ENCODE measurements around the gene PPP6R3.

The PPP6R3 gene

DNA sequence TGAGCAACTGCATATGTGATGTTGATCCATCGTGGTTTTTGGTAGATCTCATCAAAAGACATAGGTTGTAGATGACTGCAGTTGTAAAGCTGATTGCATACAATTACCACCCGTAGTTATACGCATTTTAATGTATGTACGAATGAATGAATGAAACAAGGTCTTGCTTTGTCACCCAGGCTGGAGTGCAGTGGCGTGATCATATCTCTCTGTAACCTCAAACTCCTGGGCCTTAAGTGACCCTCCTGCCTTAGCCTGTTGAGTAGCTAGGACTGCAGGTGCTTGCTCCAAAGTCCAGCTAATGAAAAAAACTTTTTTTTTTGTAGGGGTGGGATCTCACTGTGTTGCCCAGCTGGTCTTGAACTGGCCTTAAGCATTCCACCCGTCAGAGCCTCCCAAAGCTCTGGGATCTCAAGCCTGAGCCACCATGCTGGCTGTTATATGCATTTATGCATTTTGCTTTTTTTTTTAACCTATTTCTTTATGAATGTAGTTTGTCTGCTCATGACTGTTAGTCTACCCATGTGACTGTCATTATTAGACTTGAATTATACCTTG, 53.5 kb downstream of the PPP6R3 start:
- Histone ChIP-seq H3K4me3 (ENCODE audit: low read depth, low read length) (no peak overlapping the region), H3K27me3 (ENCODE audit: control insufficient read depth, insufficient read depth, low read length) (no peaks in the 10 kb centered on the region), H3K36me3 (ENCODE audit: control insufficient read depth, insufficient read depth, low read length) (peaks cover 19% of the 10 kb centered on the region), H3K9me3 (ENCODE audit: control insufficient read depth, insufficient read depth, low read length) (no peaks in the 10 kb centered on the region), H3K27ac (ENCODE audit: low read depth, low read length) (no peak overlapping the region), H3K9ac (ENCODE audit: low read depth, low read length) (no peak overlapping the region), H3K4me1 (ENCODE audit: control insufficient read depth, insufficient read depth, low read length) (peaks cover 5% of the 10 kb centered on the region)

DNA sequence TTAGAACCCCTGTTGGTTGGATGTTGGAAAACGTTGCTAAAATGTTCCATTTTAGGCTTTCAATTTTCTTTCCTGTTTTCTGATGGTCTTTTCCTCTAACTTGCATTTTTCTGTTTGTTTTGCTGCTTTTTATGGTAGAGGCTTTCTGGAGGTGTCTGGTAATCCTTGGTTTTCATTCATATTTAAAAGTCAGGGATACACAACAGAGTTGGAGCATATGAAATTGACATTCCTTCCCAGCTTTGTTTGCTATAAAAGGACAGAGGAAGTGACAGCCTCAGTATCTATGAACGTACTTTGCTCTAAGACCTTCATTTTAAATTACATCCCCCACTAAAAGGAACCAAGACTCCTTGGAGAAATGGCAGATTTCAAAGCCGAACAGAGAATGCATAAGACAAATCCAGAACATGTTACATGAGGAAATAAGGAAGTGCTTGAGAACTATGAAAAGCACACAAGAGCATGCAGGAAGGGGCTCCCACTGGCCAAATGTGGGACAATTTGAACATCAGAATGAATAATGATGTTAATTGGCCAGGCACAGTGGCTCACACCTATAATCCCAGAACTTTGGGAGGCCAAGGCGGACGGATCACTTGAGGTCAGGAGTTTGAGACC, 56.7 kb downstream of the PPP6R3 start:
- Histone ChIP-seq H3K36me3 (ENCODE audit: control insufficient read depth, insufficient read depth, low read length) (peaks cover 47% of the 10 kb centered on the region), H3K9ac (ENCODE audit: low read depth, low read length) (no peak overlapping the region), H3K27me3 (ENCODE audit: control insufficient read depth, insufficient read depth, low read length) (no peaks in the 10 kb centered on the region), H3K4me1 (ENCODE audit: control insufficient read depth, insufficient read depth, low read length) (0 out of 2 replicates have a peak, but pooled peaks cover 4% of the 10 kb centered on the region), H3K4me3 (ENCODE audit: low read depth, low read length) (no peak overlapping the region), H3K27ac (ENCODE audit: low read depth, low read length) (no peak overlapping the region), H3K9me3 (ENCODE audit: control insufficient read depth, insufficient read depth, low read length) (no peaks in the 10 kb centered on the region)

GRCh38 chr11:68518191-68518590, 57.6 kb downstream of the PPP6R3 start:
- peaks cover 52% of the 10 kb centered on the region for H3K36me3 ChIP-seq (ENCODE audit: control insufficient read depth, insufficient read depth, low read length)
- no peak overlapping the region for H3K4me3 ChIP-seq (ENCODE audit: low read depth, low read length)
- no peak overlapping the region for H3K9ac ChIP-seq (ENCODE audit: low read depth, low read length)
- H3K27ac ChIP-seq (ENCODE audit: low read depth, low read length) = no peak overlapping the region
- H3K27me3 ChIP-seq (ENCODE audit: control insufficient read depth, insufficient read depth, low read length) = no peaks in the 10 kb centered on the region
- 0 out of 2 replicates have a peak, but pooled peaks cover 4% of the 10 kb centered on the region for H3K4me1 ChIP-seq (ENCODE audit: control insufficient read depth, insufficient read depth, low read length)
- no peaks in the 10 kb centered on the region for H3K9me3 ChIP-seq (ENCODE audit: control insufficient read depth, insufficient read depth, low read length)

DNA sequence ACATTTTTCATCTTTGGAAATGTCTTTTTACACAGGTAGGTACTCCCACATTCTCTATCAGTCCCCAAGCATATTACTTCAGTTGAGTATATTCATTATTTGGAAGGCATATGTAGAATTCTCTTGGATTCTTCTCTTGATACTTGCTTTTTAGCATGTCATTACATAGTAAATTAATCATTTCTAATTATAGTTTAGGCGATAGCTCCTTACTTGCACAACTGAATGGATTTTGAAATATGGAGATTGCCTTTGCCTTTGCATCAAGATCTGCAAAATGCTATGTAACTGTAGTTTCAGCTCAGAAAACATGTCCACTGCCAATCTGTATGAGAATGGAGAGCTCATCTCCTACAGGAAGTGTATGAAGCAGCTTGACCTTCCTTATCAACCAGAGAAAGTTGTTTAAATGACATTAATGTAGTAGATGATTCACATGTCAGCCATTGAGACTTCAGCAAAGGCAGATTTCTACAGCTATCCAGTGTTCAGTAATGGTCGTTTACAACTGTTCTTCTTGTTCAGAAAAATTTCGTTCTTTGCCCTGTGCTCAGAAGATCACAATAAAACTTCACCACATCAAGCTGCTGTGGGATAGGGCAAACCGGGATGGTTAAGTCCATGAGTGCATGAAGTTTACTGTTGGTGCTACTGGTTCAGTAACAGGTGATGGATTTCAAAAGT, 61.6 kb downstream of the PPP6R3 start:
- H3K36me3 ChIP-seq (ENCODE audit: control insufficient read depth, insufficient read depth, low read length) = peaks cover 76% of the 10 kb centered on the region
- no peak overlapping the region for H3K4me3 ChIP-seq (ENCODE audit: low read depth, low read length)

DNA sequence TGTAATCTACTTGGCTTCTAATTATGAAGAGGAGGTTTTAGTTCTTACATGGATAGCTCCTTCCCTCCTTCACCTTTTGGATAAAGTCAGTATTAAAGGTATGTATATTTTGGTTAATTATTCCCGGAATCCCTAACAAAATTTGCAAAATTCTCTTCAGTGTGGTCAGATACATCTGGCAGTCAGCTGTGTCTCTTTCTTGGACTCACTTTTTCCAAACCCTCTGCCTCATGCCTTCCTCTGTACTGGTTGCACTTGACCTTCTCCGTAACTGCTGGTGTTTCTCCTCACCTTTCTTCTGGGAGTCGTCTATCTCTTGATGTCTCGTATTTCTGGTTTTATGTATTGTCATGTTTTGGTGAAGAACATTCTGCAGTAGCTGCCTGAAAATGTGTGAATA, 62.5 kb downstream of the PPP6R3 start:
- Histone ChIP-seq H3K4me1 (ENCODE audit: control insufficient read depth, insufficient read depth, low read length) (peaks cover 4% of the 10 kb centered on the region), H3K36me3 (ENCODE audit: control insufficient read depth, insufficient read depth, low read length) (peaks cover 85% of the 10 kb centered on the region), H3K4me3 (ENCODE audit: low read depth, low read length) (no peak overlapping the region), H3K9me3 (ENCODE audit: control insufficient read depth, insufficient read depth, low read length) (no peaks in the 10 kb centered on the region), H3K9ac (ENCODE audit: low read depth, low read length) (no peak overlapping the region), H3K27me3 (ENCODE audit: control insufficient read depth, insufficient read depth, low read length) (no peaks in the 10 kb centered on the region), H3K27ac (ENCODE audit: low read depth, low read length) (no peak overlapping the region)

More for the DNA sequence above, 61.6 kb downstream of the PPP6R3 start:
- no peak overlapping the region for H3K27ac ChIP-seq (ENCODE audit: low read depth, low read length)
- no peaks in the 10 kb centered on the region for H3K27me3 ChIP-seq (ENCODE audit: control insufficient read depth, insufficient read depth, low read length)
- no peaks in the 10 kb centered on the region for H3K9me3 ChIP-seq (ENCODE audit: control insufficient read depth, insufficient read depth, low read length)
- H3K4me1 ChIP-seq (ENCODE audit: control insufficient read depth, insufficient read depth, low read length) = peaks cover 4% of the 10 kb centered on the region
- H3K9ac ChIP-seq (ENCODE audit: low read depth, low read length) = no peak overlapping the region

GRCh38 chr11:68523743-68524142, 63.2 kb downstream of the PPP6R3 start:
- no peak overlapping the region for H3K9ac ChIP-seq (ENCODE audit: low read depth, low read length)
- H3K4me1 ChIP-seq (ENCODE audit: control insufficient read depth, insufficient read depth, low read length) = peaks cover 4% of the 10 kb centered on the region
- H3K36me3 ChIP-seq (ENCODE audit: control insufficient read depth, insufficient read depth, low read length) = peaks cover 93% of the 10 kb centered on the region
- H3K27me3 ChIP-seq (ENCODE audit: control insufficient read depth, insufficient read depth, low read length) = no peaks in the 10 kb centered on the region
- no peak overlapping the region for H3K4me3 ChIP-seq (ENCODE audit: low read depth, low read length)
- no peaks in the 10 kb centered on the region for H3K9me3 ChIP-seq (ENCODE audit: control insufficient read depth, insufficient read depth, low read length)
- no peak overlapping the region for H3K27ac ChIP-seq (ENCODE audit: low read depth, low read length)

DNA sequence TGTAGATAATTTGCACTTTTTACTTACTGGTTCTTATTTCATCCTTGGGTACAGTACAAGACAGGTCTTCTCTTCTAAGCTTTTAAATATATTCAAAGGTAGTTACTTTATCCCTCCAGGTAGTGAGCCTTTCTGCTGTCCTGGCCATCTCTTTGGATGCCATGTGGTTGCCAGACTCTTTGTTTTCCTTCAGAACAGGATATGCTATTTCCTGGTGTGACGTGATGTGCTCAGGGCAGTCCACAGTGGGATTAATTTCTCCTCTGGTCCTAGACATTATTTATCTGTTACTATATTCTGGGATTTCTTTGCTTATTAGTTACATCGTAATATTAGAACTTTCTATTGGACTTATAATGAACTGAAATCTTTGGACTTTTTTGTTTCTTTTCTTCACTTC, 63.7 kb downstream of the PPP6R3 start:
- Histone ChIP-seq H3K9me3 (ENCODE audit: control insufficient read depth, insufficient read depth, low read length) (no peaks in the 10 kb centered on the region), H3K4me1 (ENCODE audit: control insufficient read depth, insufficient read depth, low read length) (peaks cover 4% of the 10 kb centered on the region), H3K4me3 (ENCODE audit: low read depth, low read length) (no peak overlapping the region), H3K36me3 (ENCODE audit: control insufficient read depth, insufficient read depth, low read length) (peaks cover 96% of the 10 kb centered on the region), H3K9ac (ENCODE audit: low read depth, low read length) (no peak overlapping the region), H3K27ac (ENCODE audit: low read depth, low read length) (no peak overlapping the region), H3K27me3 (ENCODE audit: control insufficient read depth, insufficient read depth, low read length) (no peaks in the 10 kb centered on the region)

DNA sequence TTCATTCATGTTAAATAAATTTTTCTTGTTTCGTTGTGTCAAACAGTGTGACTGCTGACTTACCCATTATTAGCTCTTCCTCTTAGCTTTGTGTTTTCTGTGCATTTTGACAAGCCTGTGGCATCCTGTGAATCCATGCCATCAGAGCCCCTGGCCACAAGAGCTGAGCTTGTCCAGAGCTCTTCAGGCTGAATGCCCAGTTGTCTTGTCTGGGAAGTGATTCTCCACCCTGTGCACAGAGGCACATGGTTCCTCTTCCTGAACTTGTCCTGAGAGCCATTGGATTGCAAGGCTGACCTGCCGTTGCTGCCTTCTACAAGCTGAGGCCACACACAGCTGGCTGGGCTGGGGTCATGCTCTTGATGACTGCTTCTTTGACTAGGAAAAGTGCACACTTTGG, 64.1 kb downstream of the PPP6R3 start:
- Histone ChIP-seq H3K4me3 (ENCODE audit: low read depth, low read length) (no peak overlapping the region), H3K9me3 (ENCODE audit: control insufficient read depth, insufficient read depth, low read length) (no peaks in the 10 kb centered on the region), H3K36me3 (ENCODE audit: control insufficient read depth, insufficient read depth, low read length) (peaks cover 92% of the 10 kb centered on the region), H3K9ac (ENCODE audit: low read depth, low read length) (no peak overlapping the region), H3K27me3 (ENCODE audit: control insufficient read depth, insufficient read depth, low read length) (no peaks in the 10 kb centered on the region), H3K27ac (ENCODE audit: low read depth, low read length) (no peak overlapping the region), H3K4me1 (ENCODE audit: control insufficient read depth, insufficient read depth, low read length) (no peaks in the 10 kb centered on the region; the same call in none of the 2 replicates)

GRCh38 chr11:68525336-68525735, 64.8 kb downstream of the PPP6R3 start:
- no peaks in the 10 kb centered on the region for H3K9me3 ChIP-seq (ENCODE audit: control insufficient read depth, insufficient read depth, low read length)
- no peaks in the 10 kb centered on the region for H3K27me3 ChIP-seq (ENCODE audit: control insufficient read depth, insufficient read depth, low read length)
- no peak overlapping the region for H3K27ac ChIP-seq (ENCODE audit: low read depth, low read length)
- H3K4me3 ChIP-seq (ENCODE audit: low read depth, low read length) = no peak overlapping the region
- peaks cover 86% of the 10 kb centered on the region for H3K36me3 ChIP-seq (ENCODE audit: control insufficient read depth, insufficient read depth, low read length)
- H3K9ac ChIP-seq (ENCODE audit: low read depth, low read length) = no peak overlapping the region
- H3K4me1 ChIP-seq (ENCODE audit: control insufficient read depth, insufficient read depth, low read length) = no peaks in the 10 kb centered on the region; the same call in none of the 2 replicates

DNA sequence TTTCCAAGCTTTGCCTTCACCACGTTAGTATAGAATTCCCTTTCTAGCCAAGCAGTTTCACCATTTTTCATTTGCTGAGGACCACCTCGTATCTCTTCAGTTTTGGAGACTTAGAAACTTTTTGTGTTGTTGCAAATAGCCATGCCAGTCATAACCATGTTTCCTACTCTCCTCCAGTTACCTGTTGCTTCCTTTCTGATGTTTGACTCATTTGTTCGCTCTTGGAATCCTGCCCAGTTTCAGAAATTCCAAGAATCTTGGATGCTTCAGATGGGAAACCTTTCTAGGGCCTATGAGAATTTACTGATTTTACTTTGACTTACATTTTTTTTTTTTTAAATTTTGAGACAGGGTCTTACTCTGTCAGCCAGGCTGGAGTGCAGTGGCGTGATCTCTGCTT, 65.4 kb downstream of the PPP6R3 start:
- no peak overlapping the region for H3K4me3 ChIP-seq (ENCODE audit: low read depth, low read length)
- H3K9me3 ChIP-seq (ENCODE audit: control insufficient read depth, insufficient read depth, low read length) = no peaks in the 10 kb centered on the region
- no peak overlapping the region for H3K9ac ChIP-seq (ENCODE audit: low read depth, low read length)
- no peaks in the 10 kb centered on the region for H3K27me3 ChIP-seq (ENCODE audit: control insufficient read depth, insufficient read depth, low read length)
- no peak overlapping the region for H3K27ac ChIP-seq (ENCODE audit: low read depth, low read length)
- H3K36me3 ChIP-seq (ENCODE audit: control insufficient read depth, insufficient read depth, low read length) = peaks cover 81% of the 10 kb centered on the region
- H3K4me1 ChIP-seq (ENCODE audit: control insufficient read depth, insufficient read depth, low read length) = no peaks in the 10 kb centered on the region; the same call in none of the 2 replicates

GRCh38 chr11:68527585-68527984, 67.0 kb downstream of the PPP6R3 start:
- Histone ChIP-seq H3K36me3 (ENCODE audit: control insufficient read depth, insufficient read depth, low read length) (peaks cover 70% of the 10 kb centered on the region), H3K27me3 (ENCODE audit: control insufficient read depth, insufficient read depth, low read length) (no peaks in the 10 kb centered on the region), H3K4me1 (ENCODE audit: control insufficient read depth, insufficient read depth, low read length) (no peaks in the 10 kb centered on the region; the same call in none of the 2 replicates), H3K4me3 (ENCODE audit: low read depth, low read length) (no peak overlapping the region), H3K9me3 (ENCODE audit: control insufficient read depth, insufficient read depth, low read length) (no peaks in the 10 kb centered on the region), H3K9ac (ENCODE audit: low read depth, low read length) (no peak overlapping the region), H3K27ac (ENCODE audit: low read depth, low read length) (no peak overlapping the region)

All from HUES48 (cell line).